Spleen (tissue), 7 donors: Measurements from ENCODE around the gene HOXA7.

ENCODE experiments used
- POLR2A ChIP-seq, 3 donors: fragments of 450-650 bp; IDR thresholded peaks; one replicate each; pipeline ENCODE4 v1.5.1; 2017; ENCODE audit warnings: antibody characterized with exemption in 3 of 3, mild to moderate bottlenecking in 1 of 3
- TF ChIP-seq, protein P1 (sequence below), 11 experiments: fragments of 200-600 bp in 7 of 11; fragments of 450-650 bp in 4 of 11; sonication (generic) in 4 of 11; IDR thresholded peaks in 8 of 11; conservative IDR thresholded peaks in 3 of 11; 1 replicate in 7 of 11; 2 replicates in 4 of 11; pipeline versions ENCODE4 v1.4.0 to v1.8.0; 2016 to 2021; ENCODE audit warnings: antibody characterized with exemption in 11 of 11, inconsistent platforms in 4 of 11, mild to moderate bottlenecking in 1 of 11
- donor health status: DM: no; HTN: no; CAD: no; lungs with moderate emphysema.
- donor health status: DM: no; HTN: no; CAD: no.
- donor health status: DM: no; HTN: no; CAD: no.

DNA sequence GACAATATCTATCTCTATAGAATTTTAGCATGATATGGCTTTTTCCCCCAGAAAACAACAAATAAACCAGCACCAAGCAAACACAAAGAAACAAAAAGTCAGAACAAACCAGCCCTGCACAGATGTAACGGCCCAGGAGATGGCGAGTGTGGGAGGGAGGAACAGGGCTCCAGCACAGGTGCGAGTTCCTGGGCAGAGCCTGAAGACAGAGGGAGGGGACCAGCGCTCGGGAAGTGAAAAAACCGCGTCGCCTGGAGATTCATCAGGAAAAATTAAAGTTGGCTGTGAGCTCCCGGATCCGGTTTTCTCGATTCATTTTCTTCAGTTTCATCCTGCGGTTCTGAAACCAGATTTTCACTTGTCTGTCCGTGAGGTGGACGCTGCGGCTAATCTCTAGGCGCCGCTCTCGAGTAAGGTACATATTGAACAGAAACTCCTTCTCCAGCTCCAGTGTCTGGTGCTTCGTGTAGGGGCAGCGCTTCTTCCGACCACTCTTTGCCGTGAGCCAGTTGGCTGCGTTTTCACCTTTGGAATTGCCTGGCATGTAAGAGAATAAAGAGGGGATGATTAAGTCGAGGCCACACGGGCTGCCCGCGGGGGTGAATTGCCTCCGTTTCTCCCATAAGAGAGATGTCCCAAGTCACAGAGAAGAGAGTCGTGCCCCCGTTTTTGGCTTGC is 15.3 kb upstream of the HOXA7 start:
- TF ChIP-seq, protein P1, sequence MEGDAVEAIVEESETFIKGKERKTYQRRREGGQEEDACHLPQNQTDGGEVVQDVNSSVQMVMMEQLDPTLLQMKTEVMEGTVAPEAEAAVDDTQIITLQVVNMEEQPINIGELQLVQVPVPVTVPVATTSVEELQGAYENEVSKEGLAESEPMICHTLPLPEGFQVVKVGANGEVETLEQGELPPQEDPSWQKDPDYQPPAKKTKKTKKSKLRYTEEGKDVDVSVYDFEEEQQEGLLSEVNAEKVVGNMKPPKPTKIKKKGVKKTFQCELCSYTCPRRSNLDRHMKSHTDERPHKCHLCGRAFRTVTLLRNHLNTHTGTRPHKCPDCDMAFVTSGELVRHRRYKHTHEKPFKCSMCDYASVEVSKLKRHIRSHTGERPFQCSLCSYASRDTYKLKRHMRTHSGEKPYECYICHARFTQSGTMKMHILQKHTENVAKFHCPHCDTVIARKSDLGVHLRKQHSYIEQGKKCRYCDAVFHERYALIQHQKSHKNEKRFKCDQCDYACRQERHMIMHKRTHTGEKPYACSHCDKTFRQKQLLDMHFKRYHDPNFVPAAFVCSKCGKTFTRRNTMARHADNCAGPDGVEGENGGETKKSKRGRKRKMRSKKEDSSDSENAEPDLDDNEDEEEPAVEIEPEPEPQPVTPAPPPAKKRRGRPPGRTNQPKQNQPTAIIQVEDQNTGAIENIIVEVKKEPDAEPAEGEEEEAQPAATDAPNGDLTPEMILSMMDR (IDR thresholded peaks at IDR 0.05 in 8 of 11, conservative IDR thresholded peaks at IDR 0.05 in 3 of 11): no peak
- TF ChIP-seq POLR2A (IDR thresholded peaks at IDR 0.05): no peak
